CD4-positive, CD25-positive, alpha-beta regulatory T cell (primary cell): ENCODE data around the gene HDAC4. TPM values are rescaled to one million over a fixed set of nuclear protein-coding genes. Genes with fewer than 3 reads are reported as not detected.

Experiments used
- ATAC-seq, 2 donors: fragments of 150-1000 bp; cut with Tn5 transposase; one replicate each; pipeline ENCODE4 v1.10.0; 2021; ENCODE audit warnings: low read depth in 2 of 2, moderate number of reproducible peaks in 2 of 2, moderate library complexity in 1 of 2
- DNase-seq, 3 donors: peaks; one replicate each; pipeline versions ENCODE4 v3.0.0 to v3.0.0-alpha.2; 2012 to 2022; ENCODE audit warnings: mixed read lengths in 1 of 3
- H3K27ac ChIP-seq: one replicate; pipeline ENCODE4 v1.7.0; 2013; ENCODE audit warnings: mild to moderate bottlenecking, low read length; ENCODE audit not compliant: insufficient read depth, poor library complexity, severe bottlenecking
- H3K27me3 ChIP-seq: one replicate; pipeline ENCODE4 v1.7.0; 2013; ENCODE audit warnings: low read length; ENCODE audit not compliant: control insufficient read depth, insufficient read depth
- H3K36me3 ChIP-seq: one replicate; pipeline ENCODE4 v1.7.0; 2013; ENCODE audit warnings: mild to moderate bottlenecking, low read length, moderate library complexity; ENCODE audit not compliant: control insufficient read depth, insufficient read depth
- H3K4me1 ChIP-seq: 2 replicates; pipeline ENCODE4 v1.7.0; 2013; ENCODE audit warnings: mild to moderate bottlenecking, low read length; ENCODE audit not compliant: insufficient read depth, control insufficient read depth, poor library complexity, severe bottlenecking
- H3K4me3 ChIP-seq: one replicate; pipeline ENCODE4 v1.7.0; 2013; ENCODE audit warnings: low read depth, mild to moderate bottlenecking, low read length, moderate library complexity
- H3K9me3 ChIP-seq, 2 experiments: 1 replicate in 1 of 2; 2 replicates in 1 of 2; pipeline ENCODE4 v1.7.0; 2013; ENCODE audit warnings: low read length in 2 of 2, mild to moderate bottlenecking in 1 of 2, moderate library complexity in 1 of 2; ENCODE audit not compliant: control insufficient read depth in 2 of 2
- H3K27ac Mint-ChIP-seq, 3 donors: one replicate each; pipeline ENCODE4 v1.8.0; 2020 to 2022; ENCODE audit warnings: mild to moderate bottlenecking in 3 of 3, mixed read lengths in 3 of 3, moderate library complexity in 2 of 3
- H3K27me3 Mint-ChIP-seq: one replicate; pipeline ENCODE4 v1.8.0; 2022; ENCODE audit warnings: mild to moderate bottlenecking, mixed read lengths
- H3K36me3 Mint-ChIP-seq: one replicate; pipeline ENCODE4 v1.8.0; 2020; ENCODE audit warnings: mixed read lengths
- H3K4me1 Mint-ChIP-seq, 4 donors: one replicate each; pipeline ENCODE4 v1.8.0; 2020 to 2022; ENCODE audit warnings: mixed read lengths in 4 of 4, mild to moderate bottlenecking in 1 of 4
- H3K4me3 Mint-ChIP-seq, 4 donors: one replicate each; pipeline ENCODE4 v1.8.0; 2020 to 2022; ENCODE audit warnings: mild to moderate bottlenecking in 4 of 4, mixed read lengths in 4 of 4, moderate library complexity in 3 of 4
- H3K9me3 Mint-ChIP-seq, 7 donors: one replicate each; pipeline ENCODE4 v1.8.0; 2020 to 2022; ENCODE audit warnings: mixed read lengths in 7 of 7, mild to moderate bottlenecking in 3 of 7, moderate library complexity in 2 of 7
- polyA plus RNA-seq, 4 donors: library from polyadenylated mRNA; unstranded; fragments of 300-500 nt; fragmentation: Illumina TruSeq; gene quantifications; one replicate each; pipeline ENCODE4 v1.2.3, GENCODE V29; 2021
- total RNA-seq: library from RNA; stranded (reverse); gene quantifications from one replicate; pipeline ENCODE4 v1.2.3, GENCODE V29; 2022

HDAC4 gene
- total and polyA plus RNA-seq, 5 donors from 2014 or later = 6.5 to 118 (median 8.6) TPM

- Histone ChIP-seq H3K4me3 (no peak overlapping the region), H3K27ac (no peak overlapping the region), H3K4me1 (no peaks in the 10 kb centered on the region), H3K36me3 (no peaks in the 10 kb centered on the region), H3K27me3 (no peaks in the 10 kb centered on the region), H3K9me3 (no peaks in the 10 kb centered on the region)
- peaks cover 2 to 29% (median 13%) of the 10 kb centered on the region in 4 donors for H3K4me1 Mint-ChIP-seq
- ATAC-seq = no peak
- H3K36me3 Mint-ChIP-seq = peaks cover 15% of the 10 kb centered on the region
- H3K27ac Mint-ChIP-seq = no peak overlapping the region
- H3K27me3 Mint-ChIP-seq = no peaks in the 10 kb centered on the region
- DNase-seq = no peak
- no peak overlapping the region for H3K4me3 Mint-ChIP-seq
- no peaks in the 10 kb centered on the region for H3K9me3 Mint-ChIP-seq
These were observed 11.1 kb downstream of the HDAC4 start for GRCh38 chr2:239389414-239390329.

GRCh38 chr2:239388236-239389151, 12.3 kb downstream of the HDAC4 start:
- ATAC-seq = no peak
- Histone ChIP-seq H3K27me3 (no peaks in the 10 kb centered on the region), H3K4me1 (no peaks in the 10 kb centered on the region), H3K4me3 (no peak overlapping the region), H3K9me3 (no peaks in the 10 kb centered on the region), H3K36me3 (no peaks in the 10 kb centered on the region), H3K27ac (no peak overlapping the region)
- no peak overlapping the region for H3K4me3 Mint-ChIP-seq
- peaks cover 15% of the 10 kb centered on the region for H3K36me3 Mint-ChIP-seq
- DNase-seq = no peak
- no peaks in the 10 kb centered on the region for H3K9me3 Mint-ChIP-seq
- no peak overlapping the region for H3K27ac Mint-ChIP-seq
- H3K27me3 Mint-ChIP-seq = no peaks in the 10 kb centered on the region
- H3K4me1 Mint-ChIP-seq = peaks cover 0 to 23% (median 8%) of the 10 kb centered on the region in 4 donors

- H3K4me1 ChIP-seq = no peaks in the 10 kb centered on the region
- H3K27me3 ChIP-seq = no peaks in the 10 kb centered on the region
- peak overlapping the region in 1 of 3 donors; percentile 74 for H3K27ac Mint-ChIP-seq
These were observed 13.0 kb downstream of the HDAC4 start for GRCh38 chr2:239387811-239388210.

GRCh38 chr2:239386872-239387445, 13.9 kb downstream of the HDAC4 start:
- H3K36me3 Mint-ChIP-seq = peaks cover 15% of the 10 kb centered on the region
- DNase-seq = no peak
- H3K4me3 Mint-ChIP-seq = peak overlapping the region in 2 of 4 donors; percentile 19 to 85
- H3K27me3 ChIP-seq = no peaks in the 10 kb centered on the region
- H3K4me1 Mint-ChIP-seq = peaks cover 0 to 29% (median 8%) of the 10 kb centered on the region in 4 donors
- no peak for ATAC-seq
- no peaks in the 10 kb centered on the region for H3K27me3 Mint-ChIP-seq
- no peaks in the 10 kb centered on the region for H3K36me3 ChIP-seq
- no peak overlapping the region for H3K4me3 ChIP-seq
- no peak overlapping the region for H3K27ac ChIP-seq
- H3K27ac Mint-ChIP-seq = peak overlapping the region in 2 of 3 donors; percentile 65 to 90
- peaks cover under 1% of the 10 kb centered on the region for H3K4me1 ChIP-seq
- no peaks in the 10 kb centered on the region for H3K9me3 Mint-ChIP-seq
- H3K9me3 ChIP-seq = no peaks in the 10 kb centered on the region

More at GRCh38 chr2:239387811-239388210, 13.0 kb downstream of the HDAC4 start:
- Histone ChIP-seq H3K27ac (no peak overlapping the region), H3K36me3 (no peaks in the 10 kb centered on the region), H3K4me3 (no peak overlapping the region), H3K9me3 (no peaks in the 10 kb centered on the region)
- ATAC-seq = no peak
- Mint-ChIP-seq H3K9me3 (no peaks in the 10 kb centered on the region), H3K4me1 (peaks cover 0 to 22% (median 7%) of the 10 kb centered on the region in 4 donors), H3K27me3 (no peaks in the 10 kb centered on the region), H3K4me3 (no peak overlapping the region), H3K36me3 (peaks cover 15% of the 10 kb centered on the region)
- DNase-seq = no peak

GRCh38 chr2:239386001-239386670, 14.7 kb downstream of the HDAC4 start:
- Mint-ChIP-seq H3K9me3 (no peaks in the 10 kb centered on the region), H3K4me1 (peaks cover 2 to 32% (median 13%) of the 10 kb centered on the region in 4 donors), H3K36me3 (peaks cover 15% of the 10 kb centered on the region), H3K4me3 (peak overlapping the region in 1 of 4 donors; percentile 7), H3K27me3 (no peaks in the 10 kb centered on the region), H3K27ac (peak overlapping the region in 1 of 3 donors; percentile 65)
- H3K4me3 ChIP-seq = no peak overlapping the region
- no peak overlapping the region for H3K27ac ChIP-seq
- no peaks in the 10 kb centered on the region for H3K9me3 ChIP-seq
- H3K4me1 ChIP-seq = peaks cover 9% of the 10 kb centered on the region
- no peaks in the 10 kb centered on the region for H3K27me3 ChIP-seq
- DNase-seq (no peak), ATAC-seq (no peak)
- no peaks in the 10 kb centered on the region for H3K36me3 ChIP-seq

GRCh38 chr2:239385096-239386000, 15.5 kb downstream of the HDAC4 start:
- H3K36me3 Mint-ChIP-seq = peaks cover 15% of the 10 kb centered on the region
- H3K27me3 ChIP-seq = no peaks in the 10 kb centered on the region
- H3K4me1 ChIP-seq = peaks cover 17% of the 10 kb centered on the region
- H3K4me1 Mint-ChIP-seq = peaks cover 8 to 35% (median 19%) of the 10 kb centered on the region in 4 donors
- no peak overlapping the region for H3K4me3 ChIP-seq
- H3K27ac ChIP-seq = no peak overlapping the region
- H3K36me3 ChIP-seq = no peaks in the 10 kb centered on the region
- H3K4me3 Mint-ChIP-seq = peak overlapping the region in 1 of 4 donors; percentile 7
- H3K9me3 ChIP-seq = no peaks in the 10 kb centered on the region
- no peak for DNase-seq
- no peak for ATAC-seq
- no peaks in the 10 kb centered on the region for H3K27me3 Mint-ChIP-seq
- H3K9me3 Mint-ChIP-seq = no peaks in the 10 kb centered on the region
- H3K27ac Mint-ChIP-seq = peak overlapping the region in 1 of 3 donors; percentile 89
